Measurements from ENCODE around the gene KIF18B.

KIF18B gene

GRCh38 chr17:44903012-44903685, 44.4 kb downstream of the KIF18B start:
- DNase-seq: no peak

DNA sequence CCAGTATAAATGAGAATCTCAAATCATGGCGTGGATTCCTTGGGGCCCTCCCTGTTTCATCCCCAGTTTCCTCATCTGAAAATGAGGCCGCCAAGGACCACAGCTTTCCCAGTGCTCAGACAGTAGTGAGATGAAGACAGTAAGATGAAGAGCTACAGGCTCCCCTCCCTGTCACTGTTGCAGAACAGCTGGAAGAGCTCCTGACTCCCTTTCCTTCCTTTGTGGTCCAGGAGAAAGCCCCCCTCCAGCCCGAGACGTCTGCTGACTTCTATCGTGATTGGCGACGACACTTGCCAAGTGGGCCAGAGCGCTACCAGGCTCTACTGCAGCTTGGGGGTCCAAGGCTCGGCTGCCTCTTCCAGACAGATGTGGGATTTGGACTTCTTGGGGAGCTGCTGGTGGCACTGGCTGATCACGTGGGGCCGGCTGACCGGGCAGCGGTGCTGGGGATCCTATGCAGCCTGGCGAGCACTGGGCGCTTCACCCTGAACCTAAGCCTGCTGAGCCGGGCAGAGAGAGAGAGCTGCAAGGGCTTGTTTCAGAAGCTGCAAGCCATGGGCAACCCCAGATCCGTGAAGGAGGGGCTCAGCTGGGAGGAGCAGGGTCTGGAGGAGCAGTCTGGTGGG, 45.3 kb downstream of the KIF18B start:
- DNase-seq: no peak

GRCh38 chr17:44901411-44901921, 46.1 kb downstream of the KIF18B start:
- no peak for DNase-seq

- DNase-seq: no peak
Measured at GRCh38 chr17:44900894-44901293, 46.7 kb downstream of the KIF18B start.

- peak; percentile 55 to 92 for DNase-seq
Measured at GRCh38 chr17:44899074-44899782, 48.3 kb downstream of the KIF18B start, which contains the start of gene EFTUD2. EFTUD2 (minus strand) TSS chr17:44899445; CDS start chr17:44894521, 4,924 bp downstream.

DNA sequence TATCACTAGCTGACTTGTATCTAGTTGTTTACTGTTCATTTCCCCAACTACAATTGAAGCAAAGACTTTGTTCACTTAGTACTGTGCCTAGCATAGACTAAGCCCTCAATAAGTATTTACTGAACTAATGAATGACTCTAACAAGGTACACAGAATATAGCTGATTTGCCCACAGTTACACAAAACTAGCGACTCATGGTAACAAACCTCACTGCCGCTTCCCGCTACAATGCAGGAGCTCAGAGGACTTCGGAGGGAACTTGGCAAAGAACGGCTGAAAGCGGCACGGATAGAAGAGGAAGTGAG, 48.9 kb downstream of the KIF18B start:
- DNase-seq: no peak

- DNase-seq: no peak
Measured at GRCh38 chr17:44894642-44895041, 52.9 kb downstream of the KIF18B start.

DNA sequence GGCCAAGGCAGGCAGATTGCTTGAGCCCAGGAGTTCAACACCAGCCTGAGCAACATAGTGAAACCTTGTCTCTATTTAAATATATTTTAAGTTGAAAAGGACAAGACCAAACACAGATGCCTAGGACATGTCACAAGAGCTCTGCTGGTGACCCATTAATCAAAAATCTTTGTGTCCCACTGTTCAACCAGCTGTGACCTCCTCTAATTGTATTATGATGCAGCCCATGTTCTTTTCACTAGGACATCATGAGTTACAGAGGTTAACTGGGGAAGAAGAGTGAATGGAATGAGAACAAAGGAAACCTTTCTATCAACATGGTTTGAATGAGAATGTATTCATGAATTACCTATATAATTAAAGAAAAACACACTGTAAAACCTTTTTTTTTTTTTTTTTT, 55.3 kb downstream of the KIF18B start:
- no peak for DNase-seq

DNA sequence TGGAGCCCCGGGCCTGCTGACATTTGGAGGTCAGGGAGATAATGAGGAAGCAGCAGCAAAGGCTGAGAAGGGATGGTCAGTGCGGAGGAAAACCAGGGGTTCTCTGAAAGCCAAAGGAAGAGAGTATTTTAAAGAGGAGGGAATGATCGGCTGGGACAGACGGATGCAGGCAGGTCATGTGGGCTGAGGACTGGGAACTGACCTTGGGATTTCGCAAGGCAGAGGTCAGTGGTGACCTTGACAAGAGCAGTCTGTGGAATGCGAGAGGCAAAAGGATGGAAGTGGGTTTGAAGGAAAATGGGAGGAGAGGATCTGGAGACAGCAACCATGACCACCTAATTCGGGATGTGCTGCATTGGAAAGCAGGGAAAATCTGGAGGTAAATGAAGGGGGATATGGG, 58.6 kb downstream of the KIF18B start:
- no peak for DNase-seq

- DNase-seq: no peak
Measured at GRCh38 chr17:44887971-44888954, 59.3 kb downstream of the KIF18B start.

- DNase-seq: no peak
Measured at GRCh38 chr17:44887016-44887415, 60.6 kb downstream of the KIF18B start.

GRCh38 chr17:44884941-44885340, 62.6 kb downstream of the KIF18B start:
- DNase-seq: no peak

DNA sequence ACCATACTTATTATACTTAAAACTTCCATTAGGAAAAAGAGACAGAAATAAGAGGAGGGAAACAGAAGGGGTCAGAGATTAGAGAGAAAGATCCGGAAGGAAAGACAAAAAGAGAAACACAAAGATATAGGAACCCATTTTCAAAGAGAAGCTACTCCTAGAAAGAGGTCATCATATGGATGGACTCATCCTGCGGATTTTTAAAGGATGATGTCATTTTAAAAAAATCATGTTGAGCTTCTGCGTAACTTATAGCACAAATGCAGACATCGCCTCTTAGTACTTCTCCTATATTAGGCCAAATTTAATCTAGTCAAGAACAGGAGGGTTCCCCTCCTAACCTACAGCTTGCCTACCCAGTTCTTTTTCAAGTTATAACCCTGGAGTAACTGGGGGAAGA, 66.4 kb downstream of the KIF18B start:
- no peak for DNase-seq

- DNase-seq: no peak
Measured at GRCh38 chr17:44880062-44880461, 67.5 kb downstream of the KIF18B start.

DNA sequence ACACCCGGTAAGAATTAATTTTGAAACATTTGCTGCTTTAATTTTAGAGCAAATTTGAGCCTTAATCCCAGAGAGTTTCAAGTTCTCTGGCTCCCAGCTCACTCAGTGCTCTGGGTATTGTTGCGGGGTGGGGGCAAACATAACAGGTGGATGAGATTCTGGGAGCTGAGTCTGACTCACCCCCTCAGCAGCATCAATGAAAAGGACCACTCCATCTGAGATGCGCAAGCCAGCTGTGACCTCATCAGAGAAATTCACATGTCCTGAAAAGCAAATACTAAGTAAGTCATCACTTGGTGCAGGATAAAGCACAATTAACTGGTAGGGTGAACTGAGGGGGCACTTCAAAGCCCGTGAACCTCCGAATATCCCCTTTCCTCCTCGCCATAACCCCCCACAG, 68.2 kb downstream of the KIF18B start:
- DNase-seq: no peak

DNA sequence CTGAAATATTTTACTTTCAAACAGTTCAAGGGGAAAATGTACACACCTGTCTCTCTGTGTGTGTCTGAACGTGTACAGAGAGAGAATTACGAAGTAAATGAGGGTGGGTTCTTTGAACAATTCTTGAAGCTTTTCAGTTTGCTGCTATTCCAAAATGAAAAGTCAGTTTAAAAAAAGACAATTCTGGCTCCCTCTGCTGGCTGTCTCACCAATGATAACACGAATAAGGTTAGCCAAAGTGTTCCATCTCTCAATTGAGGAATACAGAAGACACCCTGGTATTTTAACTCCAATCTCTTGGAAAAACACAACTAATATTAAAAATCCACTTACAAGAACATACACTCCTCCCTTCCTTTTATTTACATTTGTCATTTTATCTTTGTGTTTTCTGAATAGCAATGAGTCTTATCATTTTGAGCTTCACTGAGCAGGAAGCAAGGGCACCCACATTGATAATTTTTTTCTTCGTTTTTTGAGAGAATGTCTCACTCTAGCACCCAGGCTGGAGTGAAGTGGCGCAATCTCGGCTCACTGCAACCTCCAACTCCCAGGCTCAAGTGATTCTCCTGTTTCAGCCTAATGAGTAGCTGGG, 68.8 kb downstream of the KIF18B start:
- DNase-seq: peak in 1 of 2 experiments; percentile 34

GRCh38 chr17:44877121-44877520, 70.5 kb downstream of the KIF18B start:
- no peak for DNase-seq

DNA sequence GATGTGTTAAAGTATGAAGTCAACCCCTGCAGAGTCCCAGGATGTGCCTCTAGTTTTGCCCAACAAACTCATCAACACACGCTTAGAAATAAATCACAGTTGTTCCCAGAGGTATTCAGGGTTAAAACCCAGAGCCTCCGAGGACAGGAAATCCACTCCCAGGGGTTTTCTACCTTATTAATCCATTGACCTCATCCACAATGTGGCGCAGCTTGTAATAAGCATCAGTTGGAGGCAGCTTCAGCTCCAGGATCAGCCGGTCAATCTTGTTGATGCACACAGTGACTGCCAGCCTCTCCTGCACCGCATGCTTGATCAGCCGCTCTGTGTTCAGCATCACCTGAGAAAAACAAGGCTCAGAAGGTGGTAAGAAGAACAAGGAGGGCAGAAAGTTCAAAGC, 71.8 kb downstream of the KIF18B start:
- no peak for DNase-seq
